ENCODE results near the gene CCDC174. TPM values are rescaled to one million over a fixed set of nuclear protein-coding genes. Genes with fewer than 3 reads are reported as not detected.

The CCDC174 gene
- total RNA-seq, 3 donors from 2014 or later = 18.4 to 34.8 (median 30.8) TPM

GRCh38 chr3:14698601-14699244 is 47.2 kb downstream of the CCDC174 start:
- intact Hi-C loops (cut with DNase I; ENCODE audit: low total_unique reads) = no loop called here
- Histone ChIP-seq H3K27ac (no peak overlapping the region), H3K27me3 (no peaks in the 10 kb centered on the region), H3K4me3 (no peak overlapping the region), H3K4me1 (no peaks in the 10 kb centered on the region), H3K9me3 (no peaks in the 10 kb centered on the region), H3K36me3 (no peaks in the 10 kb centered on the region)
- DNase-seq (ENCODE audit: low spot score in 2 of 2) = no peak
- TF ChIP-seq CTCF (IDR thresholded peaks at IDR 0.05) (no peak), POLR2A (IDR thresholded peaks at IDR 0.05) (no peak), POLR2AphosphoS5 (IDR thresholded peaks at IDR 0.05) (no peak)

- no peak for TF ChIP-seq POLR2A (IDR thresholded peaks at IDR 0.05)
- TF ChIP-seq POLR2AphosphoS5 (IDR thresholded peaks at IDR 0.05) = no peak
- no peak for TF ChIP-seq CTCF (IDR thresholded peaks at IDR 0.05)
- Histone ChIP-seq H3K27me3 (no peaks in the 10 kb centered on the region), H3K36me3 (no peaks in the 10 kb centered on the region), H3K9me3 (no peaks in the 10 kb centered on the region), H3K4me3 (no peak overlapping the region), H3K4me1 (no peaks in the 10 kb centered on the region), H3K27ac (no peak overlapping the region)
- DNase-seq (ENCODE audit: low spot score in 2 of 2) = no peak
- intact Hi-C loops (cut with DNase I; ENCODE audit: low total_unique reads) = no loop called here
Measured at GRCh38 chr3:14699643-14700042, 48.1 kb downstream of the CCDC174 start.

GRCh38 chr3:14700891-14701290 is 49.3 kb downstream of the CCDC174 start:
- Histone ChIP-seq H3K36me3 (no peaks in the 10 kb centered on the region), H3K4me3 (no peak overlapping the region), H3K27me3 (no peaks in the 10 kb centered on the region), H3K9me3 (no peaks in the 10 kb centered on the region), H3K4me1 (no peaks in the 10 kb centered on the region), H3K27ac (no peak overlapping the region)
- intact Hi-C loops (cut with DNase I; ENCODE audit: low total_unique reads) = no loop called here
- no peak for DNase-seq (ENCODE audit: low spot score in 2 of 2)
- no peak for TF ChIP-seq POLR2A (IDR thresholded peaks at IDR 0.05)
- TF ChIP-seq CTCF (IDR thresholded peaks at IDR 0.05) = no peak
- no peak for TF ChIP-seq POLR2AphosphoS5 (IDR thresholded peaks at IDR 0.05)

- Histone ChIP-seq H3K9me3 (no peaks in the 10 kb centered on the region), H3K36me3 (no peaks in the 10 kb centered on the region), H3K27me3 (no peaks in the 10 kb centered on the region), H3K4me1 (no peaks in the 10 kb centered on the region), H3K27ac (no peak overlapping the region), H3K4me3 (no peak overlapping the region)
- no peak for DNase-seq (ENCODE audit: low spot score in 2 of 2)
- TF ChIP-seq CTCF (IDR thresholded peaks at IDR 0.05) (no peak), POLR2A (IDR thresholded peaks at IDR 0.05) (no peak)
- intact Hi-C loops (cut with DNase I; ENCODE audit: low total_unique reads) = no loop called here
Measured at GRCh38 chr3:14701676-14702075, 50.1 kb downstream of the CCDC174 start.

- TF ChIP-seq POLR2A (IDR thresholded peaks at IDR 0.05) (no peak), CTCF (IDR thresholded peaks at IDR 0.05) (no peak), POLR2AphosphoS5 (IDR thresholded peaks at IDR 0.05) (no peak)
- no peaks in the 10 kb centered on the region for H3K27me3 ChIP-seq
- no peaks in the 10 kb centered on the region for H3K36me3 ChIP-seq
- DNase-seq (ENCODE audit: low spot score in 2 of 2) = no peak
- no peaks in the 10 kb centered on the region for H3K9me3 ChIP-seq
- intact Hi-C loops (cut with DNase I; ENCODE audit: low total_unique reads) = no loop called here
- no peaks in the 10 kb centered on the region for H3K4me1 ChIP-seq
- no peak overlapping the region for H3K4me3 ChIP-seq
- no peak overlapping the region for H3K27ac ChIP-seq
Measured at GRCh38 chr3:14703128-14703750, 51.7 kb downstream of the CCDC174 start.
